COR-L47 (cell line): ENCODE measurements around the gene BABAM1.

Source experiments
- DNase-seq: peaks from one replicate; lab custom pipeline; 2025; lab: John Stamatoyannopoulos, UW

The BABAM1 gene

GRCh38 chr19:17324357-17325114, 57.3 kb downstream of the BABAM1 start:
- no peak for DNase-seq

- DNase-seq = no peak
Measured at GRCh38 chr19:17325133-17325532, 57.9 kb downstream of the BABAM1 start.

GRCh38 chr19:17325881-17326594, 58.8 kb downstream of the BABAM1 start:
- DNase-seq = no peak

GRCh38 chr19:17326595-17326966, 59.3 kb downstream of the BABAM1 start:
- DNase-seq = no peak

GRCh38 chr19:17327068-17327653, 59.9 kb downstream of the BABAM1 start:
- no peak for DNase-seq

GRCh38 chr19:17327654-17328516, 60.6 kb downstream of the BABAM1 start:
- DNase-seq = no peak
